Stimulated activated CD8-positive, alpha-beta memory T cell treated with anti-CD3 and anti-CD28 coated beads, Interleukin-4, amount 100 ng/mL, for 4 hours (primary cell): ENCODE data around the gene PWP1.

ENCODE experiments used
- DNase-seq, 2 donors: peaks; one replicate each; pipeline ENCODE4 v3.0.0-alpha.2; 2020; ENCODE audit warnings: low read depth in 2 of 2, low spot score in 1 of 2

Gene PWP1

DNA sequence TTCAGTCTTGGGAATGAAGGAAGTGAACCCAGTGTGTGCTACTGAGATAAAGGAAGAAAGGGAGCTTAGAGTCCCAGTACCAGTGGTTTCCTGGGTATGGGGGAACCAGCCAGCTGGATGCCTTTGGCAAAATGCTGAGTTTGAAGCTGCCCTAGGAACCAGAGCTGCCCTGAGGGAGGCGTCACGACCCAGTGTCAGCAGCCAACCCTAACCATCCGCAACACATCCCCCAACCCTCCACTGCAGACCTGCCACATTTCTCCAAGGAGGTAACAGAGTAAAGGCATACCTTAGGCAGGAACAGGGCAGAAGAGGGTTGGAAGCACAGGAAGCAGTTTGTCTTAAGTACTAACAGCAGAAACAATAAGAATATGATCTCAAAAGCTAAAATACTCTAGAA is 46.8 kb downstream of the PWP1 start:
- DNase-seq: no peak

DNA sequence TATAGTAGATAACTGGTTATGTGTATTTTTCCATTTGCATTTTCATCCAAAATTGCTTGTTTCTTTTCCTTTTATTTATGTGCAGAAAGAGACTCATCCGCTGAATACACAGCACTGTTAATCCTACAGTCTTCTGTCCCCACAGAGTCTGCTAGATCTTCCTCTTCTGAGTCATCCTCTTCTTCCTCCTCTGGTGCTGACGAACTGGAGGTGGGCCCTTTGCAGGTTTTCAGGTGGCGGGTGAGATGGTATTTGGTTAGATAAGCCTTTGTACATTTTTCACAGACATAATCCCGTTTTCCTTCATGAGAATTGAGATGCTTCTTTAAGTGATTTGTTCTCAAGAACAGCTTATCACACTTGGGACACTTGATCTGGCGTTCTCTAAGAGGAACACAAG is 48.5 kb downstream of the PWP1 start:
- no peak for DNase-seq

DNA sequence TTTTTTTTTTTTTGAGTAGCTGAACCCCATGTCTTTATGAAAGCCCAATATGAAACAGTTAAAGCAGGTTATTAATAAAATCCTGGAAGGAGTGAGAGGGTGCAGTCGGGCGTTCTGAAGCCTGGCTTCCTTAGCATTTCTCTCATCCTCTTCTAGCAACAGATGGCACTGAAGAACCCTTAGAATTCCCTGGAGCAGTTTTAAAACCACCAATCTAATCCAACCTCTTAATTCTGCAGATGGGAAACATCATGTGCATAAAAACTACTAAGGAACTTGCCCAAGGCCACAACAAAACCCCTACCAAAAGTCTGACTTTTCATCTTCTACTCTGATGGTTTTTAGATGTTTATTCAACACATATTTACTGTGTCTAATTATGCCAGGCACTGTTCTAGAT is 50.2 kb downstream of the PWP1 start:
- no peak for DNase-seq

GRCh38 chr12:107736914-107737313 is 51.3 kb downstream of the PWP1 start:
- no peak for DNase-seq

DNA sequence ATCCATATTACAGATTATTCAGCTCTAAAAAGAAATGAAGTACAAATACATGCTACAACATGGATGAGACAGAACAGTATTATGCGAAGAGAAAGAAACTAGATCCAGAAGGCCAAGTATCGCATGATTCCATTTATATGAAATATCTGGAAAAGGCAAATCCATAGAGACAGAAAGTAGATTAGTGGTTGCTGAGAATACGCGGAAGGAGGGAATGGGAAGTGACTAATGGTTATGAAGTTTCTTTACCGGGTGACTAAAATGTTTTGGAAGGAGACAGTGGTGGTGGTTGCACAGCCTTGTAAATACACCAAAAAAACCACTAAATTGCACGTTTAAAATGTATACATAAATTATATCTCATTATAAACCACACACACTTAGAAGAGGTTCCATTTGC is 62.9 kb downstream of the PWP1 start:
- no peak for DNase-seq

DNA sequence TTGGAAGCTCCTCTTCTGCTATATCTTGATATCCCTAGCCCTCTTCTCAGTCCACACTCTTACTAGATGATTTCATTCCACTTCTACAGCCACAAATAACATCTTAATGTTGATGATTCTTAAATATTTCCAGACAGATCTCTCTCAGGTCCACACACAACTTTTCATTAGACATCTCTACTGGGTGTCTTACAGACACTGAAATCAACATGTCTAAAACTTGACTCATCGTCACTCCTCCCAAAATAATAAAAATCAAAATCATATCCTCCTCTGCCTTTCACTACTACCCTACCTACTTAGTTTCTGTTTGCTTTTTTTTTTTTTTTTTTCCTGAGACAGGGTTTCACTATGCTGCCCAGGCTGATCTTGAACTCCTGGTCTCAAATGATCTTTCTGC is 63.5 kb downstream of the PWP1 start:
- no peak for DNase-seq

DNA sequence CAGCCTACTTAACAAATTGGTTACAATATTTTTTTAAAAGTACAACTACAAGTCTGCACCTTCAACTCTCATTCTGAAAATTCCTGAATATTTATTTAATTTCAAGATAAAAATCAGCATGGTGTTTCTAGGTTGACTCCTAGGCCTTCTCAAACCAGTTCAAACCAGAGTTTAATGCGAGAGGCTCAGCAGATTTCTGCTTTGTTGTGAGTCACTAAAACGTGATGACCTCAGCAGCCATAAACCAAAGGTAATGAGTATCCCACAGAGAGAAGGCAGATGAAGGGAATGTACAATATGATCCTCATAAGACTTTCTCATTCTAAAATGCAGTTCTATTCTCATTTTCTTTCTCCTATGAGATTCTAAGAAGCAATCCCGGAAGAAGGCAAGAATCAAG is 73.8 kb downstream of the PWP1 start:
- DNase-seq: no peak

GRCh38 chr12:107760207-107760808 is 74.7 kb downstream of the PWP1 start:
- DNase-seq: no peak

GRCh38 chr12:107760809-107761501 is 75.4 kb downstream of the PWP1 start, which contains the start of gene PRDM4:
PRDM4 (minus strand) TSS chr12:107761137; CDS start chr12:107760515, 622 bp downstream.
- DNase-seq: peak; percentile 54 to 77

DNA sequence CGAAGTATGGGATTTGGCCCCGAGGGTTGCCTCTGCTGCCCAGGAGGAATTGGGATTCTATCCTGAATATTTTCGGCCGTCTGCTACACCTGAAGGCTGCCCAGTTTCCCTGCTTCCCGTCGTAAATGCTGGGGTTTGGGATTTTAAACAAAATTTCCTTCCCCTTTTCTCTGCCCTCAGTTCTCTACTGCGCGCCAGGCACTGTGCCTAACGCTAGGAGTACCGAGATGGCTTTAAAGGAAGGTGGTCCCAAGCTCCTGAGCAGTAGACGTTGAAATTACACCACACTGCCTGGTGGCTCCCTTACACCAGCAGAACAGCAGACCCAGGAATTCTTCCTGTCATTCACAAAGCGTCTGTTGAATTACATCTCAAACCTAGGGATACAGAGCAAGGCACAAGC is 75.9 kb downstream of the PWP1 start:
- DNase-seq: no peak
